Fibroblast of lung (primary cell): Measurements from ENCODE around the gene HTR3B.

ENCODE experiments used
- CTCF ChIP-seq, 2 donors: IDR thresholded peaks in 1 of 2; conservative IDR thresholded peaks in 1 of 2; 1 replicate in 1 of 2; 2 replicates in 1 of 2; pipeline ENCODE4 v1.5.1; 2011 to 2012; ENCODE audit warnings: low read length in 2 of 2, control low read depth in 1 of 2, inconsistent platforms in 1 of 2, low read depth in 1 of 2, mild to moderate bottlenecking in 1 of 2
- EZH2 ChIP-seq: IDR thresholded peaks from 2 replicates; pipeline ENCODE4 v1.5.1; 2012; ENCODE audit warnings: low read length, control low read depth, mild to moderate bottlenecking; ENCODE audit errors: missing control alignments

DNA sequence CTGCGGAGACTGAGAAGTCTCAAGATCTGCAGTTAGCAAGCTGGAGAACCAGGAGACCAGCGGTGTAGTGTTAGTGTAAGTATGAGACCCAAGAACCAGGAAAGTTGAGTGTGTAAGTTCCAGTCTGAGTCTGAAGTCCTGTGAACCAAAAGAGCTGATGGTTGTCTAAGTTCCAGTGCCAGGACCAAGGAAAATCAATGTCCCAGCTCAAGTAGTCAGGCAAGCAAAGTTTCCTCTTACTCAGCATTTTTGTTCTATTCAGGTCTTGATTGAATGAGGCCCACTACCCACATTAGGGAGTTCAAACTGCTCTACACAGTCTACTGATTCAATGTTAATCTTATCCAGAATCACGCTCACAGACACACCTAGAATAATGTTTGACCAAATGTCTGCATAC is 40.2 kb upstream of the HTR3B start:
- TF ChIP-seq CTCF (conservative IDR thresholded peaks at IDR 0.05 in 1 of 2, IDR thresholded peaks at IDR 0.05 in 1 of 2; ENCODE audit: low read depth in 1 of 2, low read length in 2 of 2) (no peak), EZH2 (no peak)
